Measurements from ENCODE around the gene FREY1. TPM values are rescaled to one million over a fixed set of nuclear protein-coding genes. Genes with fewer than 3 reads are reported as not detected.

FREY1 gene
- total and polyA plus RNA-seq, 2 of the 4 experiments (the other 2 are of a cell fraction) = 0.21 TPM; not detected in 1

DNA sequence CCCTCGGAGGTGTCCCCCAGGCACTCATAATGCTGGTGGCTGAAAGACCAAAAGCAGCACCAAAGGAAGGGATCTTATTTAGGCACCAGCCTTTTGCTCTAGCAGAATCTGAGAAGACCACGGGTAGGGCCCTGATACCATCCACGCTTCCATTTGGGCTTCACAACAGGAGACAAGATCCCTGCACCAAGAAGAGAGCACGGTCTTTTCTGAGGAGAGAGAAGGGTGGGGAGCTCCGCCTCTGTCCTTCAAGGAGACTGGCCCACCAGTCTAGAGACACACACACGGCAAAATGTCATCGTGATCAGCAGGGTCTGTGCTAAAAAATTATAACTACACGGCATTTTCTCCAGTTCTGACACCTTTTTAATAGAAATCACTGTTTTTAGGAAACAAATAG, 25.1 kb upstream of the FREY1 start:
- no TSS peak for BruUV-seq (replicated peaks)

More for the DNA sequence above, 25.1 kb upstream of the FREY1 start:
- TF ChIP-seq, protein P1, sequence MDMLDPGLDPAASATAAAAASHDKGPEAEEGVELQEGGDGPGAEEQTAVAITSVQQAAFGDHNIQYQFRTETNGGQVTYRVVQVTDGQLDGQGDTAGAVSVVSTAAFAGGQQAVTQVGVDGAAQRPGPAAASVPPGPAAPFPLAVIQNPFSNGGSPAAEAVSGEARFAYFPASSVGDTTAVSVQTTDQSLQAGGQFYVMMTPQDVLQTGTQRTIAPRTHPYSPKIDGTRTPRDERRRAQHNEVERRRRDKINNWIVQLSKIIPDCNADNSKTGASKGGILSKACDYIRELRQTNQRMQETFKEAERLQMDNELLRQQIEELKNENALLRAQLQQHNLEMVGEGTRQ (IDR thresholded peaks at IDR 0.05; ENCODE audit: low read depth, low read length) = no peak
- TF ChIP-seq CTCF (conservative IDR thresholded peaks at IDR 0.05; ENCODE audit: low read depth, low read length) = no peak
- no peak for TF ChIP-seq NFE2L2 (IDR thresholded peaks at IDR 0.05; ENCODE audit: low read depth, low read length)
- no peak for TF ChIP-seq CHD1 (IDR thresholded peaks at IDR 0.05; ENCODE audit: low read depth, low read length)
- TF ChIP-seq, protein P2, sequence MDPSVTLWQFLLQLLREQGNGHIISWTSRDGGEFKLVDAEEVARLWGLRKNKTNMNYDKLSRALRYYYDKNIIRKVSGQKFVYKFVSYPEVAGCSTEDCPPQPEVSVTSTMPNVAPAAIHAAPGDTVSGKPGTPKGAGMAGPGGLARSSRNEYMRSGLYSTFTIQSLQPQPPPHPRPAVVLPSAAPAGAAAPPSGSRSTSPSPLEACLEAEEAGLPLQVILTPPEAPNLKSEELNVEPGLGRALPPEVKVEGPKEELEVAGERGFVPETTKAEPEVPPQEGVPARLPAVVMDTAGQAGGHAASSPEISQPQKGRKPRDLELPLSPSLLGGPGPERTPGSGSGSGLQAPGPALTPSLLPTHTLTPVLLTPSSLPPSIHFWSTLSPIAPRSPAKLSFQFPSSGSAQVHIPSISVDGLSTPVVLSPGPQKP (IDR thresholded peaks at IDR 0.05; ENCODE audit: borderline replicate concordance, low read depth, low read length) = no peak
- TF ChIP-seq RFX5 (IDR thresholded peaks at IDR 0.05; ENCODE audit: low read depth, low read length) = no peak
- TF ChIP-seq MAZ (IDR thresholded peaks at IDR 0.05; ENCODE audit: borderline replicate concordance, low read depth, low read length) = no peak
- TF ChIP-seq MAFK (IDR thresholded peaks at IDR 0.05; ENCODE audit: low read depth, low read length) = no peak
- no peak for TF ChIP-seq FOS (IDR thresholded peaks at IDR 0.05; ENCODE audit: low read depth, low read length)
- TF ChIP-seq RCOR1 (IDR thresholded peaks at IDR 0.05; ENCODE audit: insufficient replicate concordance, low read length) = no peak
- no peak for TF ChIP-seq SMC3 (IDR thresholded peaks at IDR 0.05; ENCODE audit: low read depth, low read length)
- TF ChIP-seq POLR2A (IDR thresholded peaks at IDR 0.05; ENCODE audit: low read depth, low read length) = no peak
- TF ChIP-seq BHLHE40 (IDR thresholded peaks at IDR 0.05; ENCODE audit: low read depth, low read length) = no peak
- TF ChIP-seq MXI1 (IDR thresholded peaks at IDR 0.05; ENCODE audit: borderline replicate concordance, low read depth, low read length) = no peak
- ATAC-seq (ENCODE audit: low read depth) (no peak), DNase-seq (no peak)
- no peak overlapping the region for H2AK9ac ChIP-seq (replicated peaks; ENCODE audit: low read depth, low read length, poor library complexity)
- H2BK5ac ChIP-seq (ENCODE audit: low read depth, low read length, poor library complexity, severe bottlenecking) = no peak overlapping the region
- H3K4me3 ChIP-seq (ENCODE audit: insufficient read depth, low read depth, low read length) = no peak overlapping the region
- H4K5ac ChIP-seq (ENCODE audit: low read depth, low read length) = no peak overlapping the region
- peaks cover 7% of the 10 kb centered on the region; the same call in 1 of the 2 replicates for H4K20me1 ChIP-seq (ENCODE audit: insufficient read depth, low read length)
- H2BK15ac ChIP-seq (ENCODE audit: low read depth, low read length) = no peak overlapping the region
- ChIA-PET POLR2A (ENCODE audit: unreplicated experiment) (no interaction called here), CTCF (no interaction called here)
- no peak overlapping the region for H3K18ac ChIP-seq (ENCODE audit: low read depth, low read length)
- no peak overlapping the region for H3K23ac ChIP-seq (ENCODE audit: low read depth, low read length)
- H3K9me3 ChIP-seq (ENCODE audit: control insufficient read depth, insufficient read depth, low read length) = no peaks in the 10 kb centered on the region
- H4K91ac ChIP-seq (ENCODE audit: insufficient read depth, low read depth, low read length) = no peak overlapping the region
- H4K8ac ChIP-seq (ENCODE audit: low read depth in 2 of 2, low read length in 2 of 2) = no peak overlapping the region
- no peak overlapping the region for H3K4ac ChIP-seq (ENCODE audit: low read depth, low read length)
- no peaks in the 10 kb centered on the region; the same call in 1 of the 2 replicates for H3K4me1 ChIP-seq (ENCODE audit: control insufficient read depth, insufficient read depth, low read length)
- in situ Hi-C loops (cut with MboI; ENCODE audit: low sequenced_read_pairs) = no loop called here
- WGBS, 2 experiments (ENCODE audit: extremely low coverage in 2 of 2, insufficient read length in 1 of 2) = 100% methylated on average over 1 of the region's 8 CpGs; no CpG with 5 or more reads in 1 of the 2 experiments
- intact Hi-C loops (cut with micrococcal nuclease) = no loop called here
- no peak overlapping the region for H2AFZ ChIP-seq (replicated peaks; ENCODE audit: low read length, poor library complexity)
- no peak overlapping the region for H3K9ac ChIP-seq (ENCODE audit: low read depth, low read length)
- no peak overlapping the region for H3K56ac ChIP-seq (ENCODE audit: extremely low read depth, insufficient read depth, low read length)
- H3K27ac ChIP-seq (ENCODE audit: insufficient read depth, low read length) = no peak overlapping the region
- no peaks in the 10 kb centered on the region for H3K27me3 ChIP-seq (ENCODE audit: control insufficient read depth, insufficient read depth, low read length)
- H3K9me1 ChIP-seq (ENCODE audit: insufficient read depth, low read length) = no peaks in the 10 kb centered on the region
- H2BK20ac ChIP-seq (ENCODE audit: low read depth, low read length) = no peak overlapping the region
- peaks cover 45% of the 10 kb centered on the region for H3K36me3 ChIP-seq (ENCODE audit: control insufficient read depth, insufficient read depth, low read length)
- H3K4me2 ChIP-seq (ENCODE audit: low read depth, low read length) = no peak overlapping the region
- H2AK5ac ChIP-seq (ENCODE audit: low read depth, low read length) = no peak overlapping the region
- H3K79me1 ChIP-seq (ENCODE audit: low read depth in 1 of 2, low read length in 2 of 2) = no peaks in the 10 kb centered on the region
- no peak overlapping the region for H3K14ac ChIP-seq (replicated peaks; ENCODE audit: low read depth, low read length)
- H2BK120ac ChIP-seq (ENCODE audit: low read depth, low read length) = no peak overlapping the region
- dilution Hi-C loops (cut with HindIII; ENCODE audit: low sequenced_read_pairs, unreplicated experiment) = no loop called here
